K562 (cell line): Measurements from ENCODE around the gene SYNE1. TPM values are rescaled to one million over a fixed set of nuclear protein-coding genes. Genes with fewer than 3 reads are reported as not detected.
"Not testable (repeated sequence)": the region's sequence is repeated elsewhere in the genome, so short reads cannot be mapped to it uniquely, and the experiment has no call there.

Experiments
- ATAC-seq: fragments of 200-7000 bp; cut with Tn5 transposase; 3 replicates; pipeline ENCODE4 v1.9.1; 2020; ENCODE audit warnings: moderate library complexity
- BruUV-seq: library from RNA; stranded (reverse); fragments of 400-500 nt; replicated peaks from 2 replicates; lab custom pipeline; 2021; lab: Mats Ljungman, UMichigan
- CTCF ChIA-PET: fragments of 300-600 bp; formaldehyde crosslinking; extraction: SDS; loops from one replicate; lab custom pipeline; 2021; ENCODE audit warnings: low intra/inter-chr PET ratio; lab: Yijun Ruan, JAX
- POLR2A ChIA-PET: fragments of 300-600, 350-650 bp; sonication (Branson Sonifier 250); formaldehyde crosslinking; extraction: SDS; loops from one replicate; lab custom pipeline; 2021; ENCODE audit warnings: antibody characterized with exemption, inconsistent platforms; lab: Yijun Ruan, JAX
- DNase-seq, 4 experiments: peaks; one replicate each; pipeline versions ENCODE4 v3.0.0 to v3.0.0-alpha.2; 2011 to 2018; ENCODE audit warnings: low spot score in 3 of 4, mixed read lengths in 3 of 4; ENCODE audit errors: extremely low read depth in 1 of 4
- FAIRE-seq: peaks from 2 replicates; lab custom pipeline; 2011; peaks lifted over from hg19 to GRCh38; lab: Jason Lieb, UNC
- H2AFZ ChIP-seq: 2 replicates; pipeline ENCODE4 v1.6.0; 2011; ENCODE audit warnings: low read depth, low read length, control low read depth, inconsistent platforms
- H3K27ac ChIP-seq: fragments of 200-600 bp; 3 replicates; pipeline ENCODE4 v1.8.0; 2011; ENCODE audit warnings: low read depth, mild to moderate bottlenecking, control low read depth, inconsistent platforms, low read length, moderate library complexity, mixed read lengths; ENCODE audit errors: extremely low read depth
- H3K27me3 ChIP-seq, 2 experiments: fragments of 300-600 bp in 1 of 2; 2 replicates in 1 of 2; 3 replicates in 1 of 2; pipeline versions ENCODE4 v1.6.0 to v1.8.0; 2011; ENCODE audit warnings: inconsistent platforms in 2 of 2, low read length in 2 of 2, mild to moderate bottlenecking in 1 of 2, mixed read lengths in 1 of 2, moderate library complexity in 1 of 2; ENCODE audit not compliant: control insufficient read depth in 2 of 2, insufficient read depth in 2 of 2
- H3K36me3 ChIP-seq: fragments of 300-600 bp; 3 replicates; pipeline ENCODE4 v1.8.0; 2011; ENCODE audit warnings: mild to moderate bottlenecking, low read length, inconsistent platforms; ENCODE audit not compliant: control insufficient read depth, insufficient read depth
- H3K4me1 ChIP-seq, 2 experiments: fragments of 200-600 bp in 1 of 2; replicated peaks in 1 of 2; 2 replicates in 1 of 2; 3 replicates in 1 of 2; pipeline versions ENCODE4 v1.5.1 to v1.8.0; 2011; ENCODE audit warnings: inconsistent platforms in 2 of 2, low read length in 2 of 2, mild to moderate bottlenecking in 1 of 2, mixed read lengths in 1 of 2, moderate library complexity in 1 of 2; ENCODE audit not compliant: control insufficient read depth in 2 of 2, insufficient read depth in 2 of 2
- H3K4me2 ChIP-seq: 2 replicates; pipeline ENCODE4 v1.6.1; 2011; ENCODE audit warnings: low read length, control low read depth, inconsistent platforms, mixed read lengths; ENCODE audit not compliant: insufficient read depth
- H3K4me3 ChIP-seq: fragments of 200-600 bp; sonication (generic), shearing (Covaris generic); 2 replicates; pipeline ENCODE4 v1.5.1; 2016; ENCODE audit warnings: control low read depth, inconsistent platforms
- H3K79me2 ChIP-seq: fragments of 200-600 bp; 3 replicates; pipeline ENCODE4 v1.8.0; 2011; ENCODE audit warnings: low read length, inconsistent platforms; ENCODE audit not compliant: control insufficient read depth, insufficient read depth
- H3K9ac ChIP-seq, 2 experiments: 2 replicates each; pipeline versions ENCODE4 v1.6.0 to v1.6.1; 2011; ENCODE audit warnings: low read depth in 2 of 2, low read length in 2 of 2, control low read depth in 1 of 2, inconsistent platforms in 1 of 2, mild to moderate bottlenecking in 1 of 2, mixed read lengths in 1 of 2; ENCODE audit not compliant: insufficient read depth in 1 of 2
- H3K9me1 ChIP-seq: one replicate; pipeline ENCODE4 v1.6.0; 2011; ENCODE audit warnings: inconsistent platforms, mild to moderate bottlenecking, low read length, moderate library complexity; ENCODE audit not compliant: control insufficient read depth, insufficient read depth
- H3K9me3 ChIP-seq: replicated peaks from 2 replicates; pipeline ENCODE4 v1.5.1; 2011; ENCODE audit warnings: low read depth, low read length, inconsistent platforms; ENCODE audit not compliant: control insufficient read depth, insufficient read depth
- H4K20me1 ChIP-seq: replicated peaks from 2 replicates; pipeline ENCODE4 v1.6.1; 2011; ENCODE audit warnings: low read length, inconsistent platforms, mixed read lengths; ENCODE audit not compliant: control insufficient read depth, insufficient read depth
- CTCF ChIP-seq, 3 experiments: IDR thresholded peaks in 2 of 3; conservative IDR thresholded peaks in 1 of 3; 2 replicates each; pipeline ENCODE4 v1.5.1; 2011 to 2012; ENCODE audit warnings: low read length in 3 of 3, mild to moderate bottlenecking in 3 of 3, control low read depth in 2 of 3, improper control_type of control experiment in 1 of 3, inconsistent platforms in 1 of 3, low read depth in 1 of 3, mixed read lengths in 1 of 3, moderate library complexity in 1 of 3; ENCODE audit not compliant: insufficient read depth in 2 of 3
- LEF1 ChIP-seq: fragments of 450-650 bp; IDR thresholded peaks from 2 replicates; pipeline ENCODE4 v1.6.1; 2016; ENCODE audit warnings: mild to moderate bottlenecking
- MAFF ChIP-seq: IDR thresholded peaks from 2 replicates; pipeline ENCODE4 v1.6.1; 2012; ENCODE audit warnings: low read length, improper control_type of control experiment
- RAD21 ChIP-seq, 2 experiments: fragments of 250-450 bp in 1 of 2; fragments of 450-650 bp in 1 of 2; sonication (Bioruptor Pico) in 1 of 2; formaldehyde crosslinking in 1 of 2; IDR thresholded peaks in 1 of 2; conservative IDR thresholded peaks in 1 of 2; 2 replicates each; pipeline versions ENCODE4 v1.4.0 to v1.8.0; 2020 to 2022; ENCODE audit warnings: mild to moderate bottlenecking in 2 of 2, moderate library complexity in 1 of 2
- RBM14 ChIP-seq: fragments of 200-400 bp; formaldehyde crosslinking; IDR thresholded peaks from 2 replicates; pipeline ENCODE4 v1.6.1; 2018; ENCODE audit warnings: low read depth, mild to moderate bottlenecking, low read length, moderate library complexity, borderline replicate concordance; ENCODE audit not compliant: insufficient read depth
- SIX5 ChIP-seq, 2 experiments: IDR thresholded peaks; 2 replicates each; pipeline ENCODE4 v1.6.1; 2011; ENCODE audit warnings: low read length in 2 of 2, borderline replicate concordance in 1 of 2, low read depth in 1 of 2, mild to moderate bottlenecking in 1 of 2, moderate library complexity in 1 of 2; ENCODE audit not compliant: insufficient read depth in 1 of 2
- TBL1XR1 ChIP-seq, 2 experiments: IDR thresholded peaks; 2 replicates each; pipeline ENCODE4 v1.6.1; 2012; ENCODE audit warnings: improper control_type of control experiment in 2 of 2, low read length in 2 of 2, mild to moderate bottlenecking in 1 of 2
- ZNF76 ChIP-seq: fragments of 250-450 bp; sonication (Bioruptor Pico); IDR thresholded peaks from 2 replicates; pipeline ENCODE4 v1.4.0; 2020; ENCODE audit warnings: mild to moderate bottlenecking, moderate library complexity, borderline replicate concordance
- WGBS: fragments of 100-300 bp; shearing (Covaris generic); methylation state at CpG from one replicate; pipeline ENCODE4 v1.1.6; 2016; ENCODE audit warnings: low coverage, mixed read lengths; ENCODE audit not compliant: insufficient coverage; ENCODE audit errors: missing lambda C conversion rate; 5-methylcytosine and 5-hydroxymethylcytosine counted together
- in situ Hi-C: fragments of 300-500 bp; cut with MboI; formaldehyde crosslinking; loops from 4 replicates; pipeline ENCODE4 v1.15.0; 2018; ENCODE audit warnings: inconsistent platforms, mixed read lengths
- intact Hi-C: fragments of 100-400 bp; cut with micrococcal nuclease; formaldehyde crosslinking; loops from 2 replicates; pipeline ENCODE4 v1.14.2; 2022
- polyA plus RNA-seq, 8 experiments: library from polyadenylated mRNA; depleted of rRNA in 4 of 8; stranded (reverse) in 5 of 8; unstranded in 3 of 8; fragments of >200 nt; fragmentation: Nextera tagmentation in 2 of 8; fragmentation: Illumina TruSeq in 1 of 8; extraction: Ambion mirVana in 2 of 8; extraction: Trizol in 1 of 8; gene quantifications; 2 replicates each; pipeline versions ENCODE4 v1.2.1 to v1.2.3, GENCODE V29; 2011 to 2014; ENCODE audit warnings: inconsistent platforms in 1 of 8, missing spikeins in 1 of 8
- total RNA-seq, 7 experiments: library from RNA; depleted of rRNA in 6 of 7; stranded (reverse); fragments of >200 nt in 6 of 7; fragmentation: Illumina TruSeq in 2 of 7; extraction: Trizol in 2 of 7; gene quantifications; 2 replicates each; pipeline versions ENCODE4 v1.2.1 to v1.2.3, GENCODE V29; 2011 to 2021; ENCODE audit warnings: low replicate concordance in 1 of 7

The SYNE1 gene
- total and polyA plus RNA-seq, 9 of the 15 experiments (the other 6 are each of a cell fraction or from before 2014, with no cell fraction given), result under 0.01 to 0.42 (median 0.08) TPM; not detected in 1

- intact Hi-C loops, ATAC-seq: not testable (repeated sequence)
Observed at GRCh38 chr6:152646732-152647131, 9.6 kb upstream of the SYNE1 start.

GRCh38 chr6:152642578-152643375 is 5.6 kb upstream of the SYNE1 start:
- H3K27ac ChIP-seq, result no peak overlapping the region
- in situ Hi-C loops, result no loop called here
- H4K20me1 ChIP-seq, result no peaks in the 10 kb centered on the region
- H3K9me3 ChIP-seq, result no peaks in the 10 kb centered on the region
- CTCF ChIA-PET, result no interaction called here
- no peak overlapping the region for H2AFZ ChIP-seq
- WGBS, result 0% methylated on average over 8 of the region's 8 CpGs
- no TSS peak for BruUV-seq
- FAIRE-seq (no peak), ATAC-seq (peak; percentile 60; the same call in 2 of the 3 replicates), DNase-seq (peak in 1 of 4 experiments; percentile 5)
- H3K9me1 ChIP-seq, result no peaks in the 10 kb centered on the region
- no peaks in the 10 kb centered on the region for H3K4me1 ChIP-seq
- no peak overlapping the region for H3K4me2 ChIP-seq
- H3K79me2 ChIP-seq, result no peaks in the 10 kb centered on the region
- H3K4me3 ChIP-seq, result no peak overlapping the region
- POLR2A ChIA-PET, result no interaction called here
- no peaks in the 10 kb centered on the region for H3K27me3 ChIP-seq
- intact Hi-C loops, result no loop called here
- H3K9ac ChIP-seq, result no peak overlapping the region
- H3K36me3 ChIP-seq, result no peaks in the 10 kb centered on the region
- TF ChIP-seq LEF1, result no peak
- TF ChIP-seq RAD21 (CRISPR knock-in tag; conservative IDR thresholded peaks at IDR 0.05 in 1 of 2, IDR thresholded peaks at IDR 0.05 in 1 of 2), result peak in 1 of 2 experiments; percentile 20; a peak in 2 of 4 replicates
- TF ChIP-seq MAFF, result no peak
- TF ChIP-seq CTCF (IDR thresholded peaks at IDR 0.05 in 2 of 3, conservative IDR thresholded peaks at IDR 0.05 in 1 of 3; ENCODE audit: insufficient read depth in 2 of 3, low read depth in 1 of 3, low read length in 3 of 3), result peak; percentile 19 to 20 (median 20); a peak in 1 of 6 replicates
- TF ChIP-seq ZNF76 (CRISPR knock-in tag), result no peak
- TF ChIP-seq TBL1XR1 (IDR thresholded peaks at IDR 0.05; ENCODE audit: low read length in 2 of 2), result no peak
- TF ChIP-seq SIX5 (IDR thresholded peaks at IDR 0.05; ENCODE audit: borderline replicate concordance in 1 of 2, insufficient read depth in 1 of 2, low read depth in 1 of 2, low read length in 2 of 2), result no peak
- TF ChIP-seq RBM14, result no peak

More at GRCh38 chr6:152646732-152647131, 9.6 kb upstream of the SYNE1 start:
- H3K27ac ChIP-seq, H3K9me1 ChIP-seq, H3K9ac ChIP-seq, H4K20me1 ChIP-seq, FAIRE-seq, CTCF ChIA-PET, H3K4me2 ChIP-seq, BruUV-seq, DNase-seq, H3K79me2 ChIP-seq, H3K36me3 ChIP-seq, POLR2A ChIA-PET, H2AFZ ChIP-seq, in situ Hi-C loops, H3K27me3 ChIP-seq, H3K9me3 ChIP-seq, H3K4me3 ChIP-seq, H3K4me1 ChIP-seq: not testable (repeated sequence)
- 0% methylated on average over 4 of the region's 4 CpGs for WGBS
